HG02798 (cell line): ENCODE measurements around the gene ETS2.

Experiments used
- ATAC-seq: cut with Tn5 transposase; IDR thresholded peaks from one replicate; pipeline ENCODE4 v1.9.1; 2021; ENCODE audit warnings: mild to moderate bottlenecking; ENCODE audit not compliant: unreplicated experiment, poor library complexity

The ETS2 gene

DNA sequence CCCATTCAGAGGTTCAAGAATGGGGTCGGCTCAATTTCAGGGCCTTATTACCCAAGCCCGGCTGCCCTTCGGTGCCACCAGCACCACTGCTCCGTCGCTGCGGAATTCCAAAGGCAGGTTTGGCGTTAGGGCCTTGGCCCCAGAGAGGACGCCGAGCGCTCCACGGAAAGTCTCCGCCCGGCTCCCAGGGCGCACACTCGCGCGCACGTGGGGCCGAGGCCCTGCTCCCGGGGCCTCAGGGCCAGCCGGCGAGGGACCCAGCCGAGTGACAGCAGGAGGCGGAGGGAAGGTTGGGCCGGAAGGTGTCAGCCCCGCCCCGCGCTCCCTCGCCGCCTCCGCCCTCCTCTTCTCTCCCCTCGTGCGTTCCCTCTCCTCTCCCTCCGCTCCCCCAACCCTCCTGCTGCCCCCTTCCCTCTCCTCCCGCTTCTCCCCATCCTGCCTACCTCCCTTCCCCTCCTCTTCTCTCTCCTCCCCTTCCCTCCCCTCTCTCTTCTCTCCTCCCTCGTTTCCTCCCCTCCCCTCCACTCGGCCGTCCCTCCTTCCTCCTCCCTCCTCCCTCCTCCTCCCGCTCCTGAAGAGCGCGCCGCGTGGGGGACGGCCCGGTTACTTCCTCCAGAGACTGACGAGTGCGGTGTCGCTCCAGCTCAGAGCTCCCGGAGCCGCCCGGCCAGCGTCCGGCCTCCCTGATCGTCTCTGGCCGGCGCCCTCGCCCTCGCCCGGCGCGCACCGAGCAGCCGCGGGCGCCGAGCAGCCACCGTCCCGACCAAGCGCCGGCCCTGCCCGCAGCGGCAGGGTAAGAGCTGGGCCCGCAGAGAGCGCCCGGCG is at the start of gene ETS2:
ETS2 (plus strand) TSS at position 602 of the 825 bp plus-strand sequence. CDS start 4,106 bp downstream, outside the sequence.
- peak; percentile 74 for ATAC-seq

DNA sequence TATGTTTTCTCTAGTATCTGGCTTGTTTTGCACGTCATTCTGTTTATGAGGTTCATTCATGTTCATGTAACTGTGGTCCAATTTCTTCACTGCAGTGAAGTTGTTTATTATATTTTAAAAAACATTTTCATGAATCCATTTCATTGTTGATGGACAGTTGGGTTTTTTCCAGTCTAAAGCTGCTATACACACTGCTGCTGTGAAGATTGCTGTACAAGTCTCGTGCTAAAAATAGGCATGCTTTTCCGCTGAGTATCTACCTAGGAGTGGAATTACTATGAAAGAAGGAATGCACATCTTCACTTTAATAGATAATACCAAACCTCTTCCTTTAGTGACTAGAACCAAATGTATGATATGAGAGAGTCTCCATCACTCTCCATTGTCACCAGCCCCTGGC is 49.0 kb upstream of the ETS2 start:
- no peak for ATAC-seq

DNA sequence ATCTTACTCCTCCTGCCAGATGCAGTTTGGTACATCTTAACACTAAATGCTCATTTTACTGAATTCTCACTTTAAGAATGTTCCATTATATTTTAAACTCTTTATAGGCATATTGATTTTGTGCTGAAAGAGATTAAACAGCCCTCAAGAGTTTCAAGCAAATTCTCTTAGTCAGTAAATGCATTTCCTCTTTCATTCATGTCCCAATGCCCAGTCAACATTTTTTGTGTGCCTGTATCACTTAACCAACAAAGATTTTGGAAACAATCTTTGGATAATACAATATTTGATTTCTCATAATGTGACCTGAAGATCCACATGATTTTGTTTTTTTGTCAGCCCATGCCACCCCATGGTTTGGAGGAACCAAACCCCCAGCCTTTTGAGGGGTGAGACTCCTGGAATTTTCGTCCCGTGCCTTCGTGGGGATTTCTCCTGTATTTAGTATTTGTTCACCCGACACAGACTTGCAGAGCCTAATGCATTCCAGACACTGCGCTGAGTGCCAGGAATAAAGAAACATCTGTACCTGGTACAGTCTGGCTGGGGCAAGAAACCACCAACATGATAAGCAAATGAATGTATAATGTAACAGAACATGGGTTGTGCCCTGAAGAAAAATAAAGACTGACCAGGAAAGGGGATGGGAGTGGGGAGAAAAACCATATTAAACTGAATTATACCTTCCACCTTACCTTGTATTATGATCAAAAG is 47.1 kb upstream of the ETS2 start:
- no peak for ATAC-seq

DNA sequence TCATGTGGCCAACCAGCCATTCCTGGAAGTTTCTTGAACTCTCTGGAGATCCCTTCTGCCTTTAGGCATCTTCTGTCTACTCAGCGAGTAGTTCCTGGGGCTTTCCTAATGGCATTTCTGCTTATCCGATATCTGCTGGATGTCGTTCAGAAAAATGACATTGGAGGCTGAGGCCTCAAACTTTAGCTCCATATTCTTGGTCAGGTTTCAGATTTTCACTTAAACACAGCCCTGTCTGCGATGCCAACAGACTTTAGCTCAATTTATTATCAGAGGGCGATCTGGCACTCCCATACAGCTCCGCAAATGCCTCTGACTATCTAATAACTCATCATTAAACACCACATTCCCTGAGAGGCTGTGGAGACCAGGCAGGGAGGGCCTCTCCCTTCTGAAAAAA is 46.3 kb upstream of the ETS2 start:
- ATAC-seq, result no peak

DNA sequence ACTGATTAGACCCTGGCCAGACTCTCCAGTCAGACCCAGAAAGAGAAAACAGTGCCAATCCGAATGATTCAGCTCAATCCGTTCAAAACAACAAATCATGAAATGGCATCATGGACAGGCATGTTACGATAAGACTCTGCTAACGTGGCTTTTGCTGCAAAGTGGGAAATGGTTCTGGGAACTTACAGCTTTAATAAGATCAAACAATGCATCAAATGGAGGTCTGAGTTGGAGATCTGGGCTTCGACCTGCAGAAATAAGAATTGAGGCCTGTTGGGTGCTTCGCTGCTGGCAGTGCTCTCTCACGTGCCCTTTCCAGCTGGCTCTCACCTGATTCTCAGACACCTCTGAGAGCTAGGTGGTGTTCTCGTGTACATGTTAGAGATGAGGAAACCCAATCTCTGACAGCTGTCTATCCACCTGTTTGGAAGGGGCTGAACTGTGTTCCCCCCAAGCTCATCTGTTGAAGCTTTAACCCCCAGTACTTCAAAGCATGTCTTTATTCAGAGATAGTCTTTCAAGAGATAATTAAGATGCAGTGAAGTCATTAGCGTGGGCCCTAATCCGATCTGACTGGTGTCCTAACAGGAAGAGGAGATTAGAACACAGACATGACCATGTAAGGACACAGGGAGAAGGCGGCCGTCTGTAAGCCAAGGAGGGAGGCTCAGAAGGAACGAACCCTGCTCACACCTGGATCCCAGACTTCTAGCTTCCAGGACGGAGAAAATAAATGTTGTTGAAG is 45.5 kb upstream of the ETS2 start:
- ATAC-seq, result no peak

DNA sequence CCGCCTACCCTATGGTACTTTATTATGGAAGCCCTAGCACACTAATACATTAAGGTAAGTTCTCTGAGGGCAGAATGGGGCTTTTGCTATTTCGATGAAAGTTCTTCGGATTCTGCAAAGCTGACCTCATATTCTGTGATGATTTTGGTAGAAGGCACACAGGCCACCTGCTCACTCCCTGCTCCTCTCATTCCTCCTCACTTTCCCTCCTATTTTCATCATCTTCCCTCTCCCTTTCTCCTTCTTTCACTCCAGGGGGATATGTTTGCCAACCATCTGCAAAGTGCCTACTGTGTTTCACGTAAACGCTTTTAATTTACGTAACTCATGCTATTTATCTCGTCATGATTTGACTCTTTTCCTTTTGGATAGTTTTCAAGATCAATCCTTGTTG is 45.0 kb upstream of the ETS2 start:
- ATAC-seq, result no peak

DNA sequence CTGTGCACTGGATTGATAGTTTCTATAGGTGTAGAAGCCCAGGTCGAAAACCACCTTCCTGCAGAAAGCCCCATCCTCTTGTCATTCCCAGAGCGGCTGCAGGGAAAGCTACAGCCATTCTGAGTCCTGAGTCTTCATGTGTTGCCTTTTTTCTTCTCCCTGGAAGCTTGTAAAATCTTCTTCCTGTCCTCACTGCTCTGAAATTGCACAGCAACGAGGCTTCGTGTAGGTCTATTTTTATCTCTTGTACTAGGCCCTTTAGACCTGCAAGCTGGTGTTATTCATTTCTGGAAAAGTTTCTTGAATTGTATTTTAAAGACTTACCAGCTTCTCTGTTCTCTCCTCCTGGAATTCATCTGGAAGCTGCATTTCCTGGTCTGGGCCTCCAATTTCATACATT is 44.2 kb upstream of the ETS2 start:
- no peak for ATAC-seq

DNA sequence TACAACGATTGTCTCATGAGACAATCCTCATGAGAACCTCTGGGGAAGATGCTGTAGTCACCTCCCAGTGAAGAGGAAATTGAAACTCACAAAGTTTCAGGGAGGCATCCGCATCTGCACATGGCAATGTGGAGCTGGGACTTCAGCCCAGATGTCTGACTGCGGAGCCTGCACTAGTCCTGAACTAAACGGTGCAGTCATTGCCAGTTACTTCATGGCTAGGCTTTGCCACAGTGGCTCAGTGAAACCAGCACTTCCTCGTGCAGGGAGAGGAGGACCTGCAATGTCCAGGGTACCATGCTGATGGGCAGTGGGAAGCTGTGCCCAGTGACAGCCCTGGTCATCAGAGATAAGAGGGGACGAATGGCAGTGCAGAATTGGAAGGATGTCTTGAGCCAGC is 40.7 kb upstream of the ETS2 start:
- ATAC-seq, result no peak

DNA sequence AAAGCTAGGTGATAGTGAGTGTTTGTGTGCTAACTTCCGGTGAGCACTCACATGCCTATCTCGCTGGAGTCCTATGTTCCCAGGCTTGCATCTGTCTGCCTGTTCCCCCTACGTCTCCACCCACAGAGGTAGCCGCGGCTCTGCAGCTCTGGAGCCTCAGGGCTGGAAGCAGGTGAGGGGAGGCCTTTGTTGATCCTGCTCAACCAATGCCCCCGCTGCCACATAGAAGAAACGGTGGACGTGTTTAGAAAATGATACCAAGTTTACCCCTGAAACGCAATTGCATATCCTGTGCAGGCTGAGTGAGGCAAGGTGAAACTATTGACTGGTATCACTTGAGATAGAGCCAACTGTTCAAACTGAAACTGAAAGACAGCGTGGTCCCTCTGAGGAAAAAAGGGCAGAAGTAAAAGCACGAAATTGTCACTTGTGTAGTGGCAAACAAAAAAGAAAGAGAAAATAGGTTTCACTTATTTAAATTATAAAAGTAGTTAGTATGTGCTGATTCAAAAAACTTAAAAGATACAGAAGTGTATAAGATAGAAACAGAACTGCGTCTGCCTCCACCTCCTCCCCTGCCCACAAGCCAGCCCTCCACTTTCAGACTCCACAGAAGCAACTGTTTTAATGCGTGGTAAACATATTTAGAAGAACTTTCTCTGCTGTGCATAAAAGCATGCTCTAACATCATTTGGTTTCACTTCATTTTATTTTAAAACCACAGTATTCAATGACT is 38.6 kb upstream of the ETS2 start:
- ATAC-seq, result peak; percentile 97

DNA sequence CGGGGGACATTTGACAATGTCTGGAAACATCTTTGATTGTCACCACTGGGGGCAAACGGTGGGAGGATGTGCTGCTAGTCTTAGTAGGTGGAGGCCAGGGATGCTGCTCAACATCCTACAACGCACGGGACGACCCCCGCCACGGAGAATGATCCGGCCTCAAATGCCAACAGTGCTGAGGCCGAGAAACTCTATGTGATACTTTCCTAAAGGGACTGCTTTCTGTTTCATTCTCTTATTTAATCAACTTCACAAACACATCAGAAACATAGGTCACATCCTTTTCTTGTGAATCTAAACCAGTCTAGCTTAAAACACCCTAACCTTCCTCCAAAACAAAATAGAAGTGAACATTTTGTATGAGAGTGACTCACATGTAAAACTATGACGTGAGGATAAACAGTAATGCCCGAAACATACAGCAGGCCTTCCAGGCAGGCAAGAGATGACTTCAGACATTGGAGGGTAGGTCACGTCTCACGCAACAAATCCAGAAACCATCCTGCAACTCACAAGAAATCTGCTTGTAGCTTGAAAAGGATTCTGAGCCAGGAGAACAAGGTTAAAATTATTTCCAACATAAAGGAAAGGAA is 37.2 kb upstream of the ETS2 start:
- ATAC-seq, result no peak

DNA sequence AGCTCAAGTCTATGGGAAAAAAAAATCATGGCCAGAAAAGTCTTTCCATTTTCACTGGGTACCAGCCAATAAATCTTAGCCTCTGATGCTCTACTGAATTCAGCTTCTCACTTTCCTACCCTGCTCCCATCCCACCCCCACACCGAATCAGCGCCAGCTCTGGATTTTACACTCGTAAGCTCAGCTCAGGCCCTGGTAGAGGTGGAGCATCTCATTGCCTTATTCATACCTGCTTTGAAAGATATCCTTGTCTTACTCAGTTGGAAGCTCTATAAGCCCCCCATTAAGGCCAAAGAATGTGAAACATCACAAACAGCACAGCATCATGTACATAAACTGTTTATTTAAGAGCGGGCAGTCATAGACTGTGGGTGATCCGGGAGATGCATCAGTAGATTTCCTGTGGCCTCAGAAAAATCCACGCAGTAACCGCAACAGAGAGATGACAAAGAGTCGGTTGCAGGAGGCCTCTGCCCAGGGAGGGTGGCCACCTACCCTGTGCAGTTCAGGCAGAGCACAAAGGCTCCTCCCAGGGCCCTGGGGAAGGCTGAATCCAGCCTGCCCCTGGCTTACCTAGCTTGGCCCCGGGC is 36.4 kb upstream of the ETS2 start:
- ATAC-seq, result no peak

DNA sequence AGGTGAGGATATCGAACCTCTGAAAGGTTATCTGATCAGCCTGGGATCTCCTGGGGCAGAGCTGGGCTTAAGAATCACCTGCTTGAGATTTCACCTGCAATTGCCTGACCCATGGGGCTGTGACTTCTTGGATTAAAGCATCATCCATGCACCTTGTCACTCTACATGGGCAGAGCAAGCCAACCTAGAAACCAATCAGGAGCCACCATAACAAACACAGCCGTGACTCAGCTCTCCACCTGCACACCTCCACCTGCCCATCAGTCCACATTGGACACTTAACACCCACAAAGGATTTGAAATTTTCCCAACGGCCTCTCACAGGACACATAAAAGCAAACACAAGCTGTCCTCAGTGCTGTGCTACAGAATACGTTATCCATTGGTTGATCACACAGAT is 35.1 kb upstream of the ETS2 start:
- ATAC-seq, result no peak

DNA sequence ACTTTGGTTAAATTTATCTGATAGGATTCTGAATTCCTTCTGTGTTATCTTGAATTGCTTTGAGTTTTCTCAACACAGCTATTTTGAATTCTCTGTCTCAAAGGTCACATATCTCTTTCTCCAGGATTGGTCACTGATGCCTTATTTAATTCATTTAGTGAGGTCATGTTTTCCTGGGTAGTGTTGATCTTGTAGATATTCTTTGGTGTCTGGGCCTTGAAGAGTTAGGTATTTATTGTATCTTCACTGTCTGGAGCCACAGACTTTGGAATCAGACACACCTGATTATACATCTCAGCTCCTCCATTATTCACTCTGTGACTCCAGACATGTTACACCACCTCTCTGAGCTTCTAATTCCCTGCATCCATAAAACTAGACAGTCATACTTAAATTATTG is 34.2 kb upstream of the ETS2 start:
- no peak for ATAC-seq

DNA sequence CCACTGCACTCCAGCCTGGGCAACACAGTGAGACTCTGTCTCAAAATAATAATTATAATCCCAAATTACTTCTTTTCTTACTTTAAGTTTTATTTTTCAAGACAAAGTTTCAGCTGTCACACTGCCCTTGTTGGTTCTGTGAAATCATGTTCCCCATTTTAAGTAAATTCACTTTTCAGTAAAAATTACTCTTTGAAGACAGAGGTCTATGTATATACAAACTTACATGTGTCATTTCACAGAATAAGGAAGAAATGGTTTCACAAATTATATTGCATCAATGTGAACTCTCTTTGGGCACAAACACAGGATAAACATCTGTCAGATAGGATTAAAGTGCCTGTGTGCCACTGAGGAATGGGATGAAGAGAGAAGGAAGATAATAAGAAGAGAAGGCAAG is 33.1 kb upstream of the ETS2 start:
- no peak for ATAC-seq

DNA sequence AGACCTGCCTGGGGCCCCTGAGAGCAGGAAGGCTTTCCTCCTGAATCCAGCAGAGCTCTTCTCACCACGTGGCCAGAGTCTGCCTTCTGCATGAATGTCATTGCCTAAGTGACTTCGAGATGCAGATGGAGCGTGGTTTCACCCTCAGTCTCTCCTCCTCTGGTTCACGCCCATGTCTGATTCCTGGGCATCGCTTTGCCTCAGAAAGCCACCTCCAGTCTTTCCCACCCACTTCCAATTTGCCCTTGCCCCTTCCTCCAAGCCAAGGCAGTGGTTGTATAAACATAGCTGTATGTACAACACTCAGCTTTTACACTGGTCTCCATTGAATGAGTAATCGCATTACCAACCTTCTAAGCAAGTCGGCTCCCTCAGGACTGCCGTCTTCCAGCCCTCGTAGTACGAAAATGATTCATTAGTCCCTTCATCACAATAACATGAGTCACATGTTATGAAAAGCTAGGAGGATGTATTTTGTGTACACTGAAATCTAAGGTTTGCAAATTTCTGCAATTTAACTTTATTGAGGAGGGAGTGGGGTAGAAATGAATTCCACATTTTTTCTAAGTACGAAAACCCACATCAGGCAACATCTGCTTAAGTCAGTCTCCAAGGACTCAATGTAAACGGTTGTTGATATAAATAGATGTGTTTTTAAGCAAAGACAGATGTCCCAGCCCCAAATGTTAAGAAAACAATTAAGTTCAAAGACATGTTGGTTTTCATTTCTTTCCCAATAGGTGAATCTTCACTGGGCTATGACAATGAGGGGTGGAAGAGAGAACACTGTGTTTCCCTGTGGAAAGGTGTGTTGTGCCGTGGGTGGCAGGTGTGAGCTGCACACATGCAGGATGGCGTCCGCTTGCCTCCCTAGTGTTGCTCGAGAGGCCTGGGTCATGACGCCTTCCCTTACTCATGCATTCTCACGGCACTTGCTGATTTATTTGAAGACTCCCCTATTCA is 32.3 kb upstream of the ETS2 start:
- no peak for ATAC-seq

DNA sequence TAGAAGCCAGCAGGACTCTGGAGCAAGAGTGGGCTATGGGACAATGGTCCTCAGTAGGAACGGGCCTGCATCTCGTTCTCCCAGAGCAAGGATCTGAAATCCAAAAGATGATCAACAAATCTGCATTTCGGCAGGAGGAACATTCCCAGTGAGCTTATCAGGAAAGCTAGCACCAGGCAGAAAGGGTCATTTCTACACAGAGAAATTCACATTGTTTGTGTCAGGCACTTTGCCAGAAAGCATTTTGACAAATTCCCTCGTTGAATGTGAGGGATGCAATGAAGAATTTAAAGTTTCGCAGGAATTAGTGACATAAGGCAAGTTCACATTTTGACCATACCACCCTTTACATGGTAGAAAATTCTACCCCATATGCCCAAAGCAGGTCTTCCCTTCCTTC is 31.6 kb upstream of the ETS2 start:
- ATAC-seq, result no peak

DNA sequence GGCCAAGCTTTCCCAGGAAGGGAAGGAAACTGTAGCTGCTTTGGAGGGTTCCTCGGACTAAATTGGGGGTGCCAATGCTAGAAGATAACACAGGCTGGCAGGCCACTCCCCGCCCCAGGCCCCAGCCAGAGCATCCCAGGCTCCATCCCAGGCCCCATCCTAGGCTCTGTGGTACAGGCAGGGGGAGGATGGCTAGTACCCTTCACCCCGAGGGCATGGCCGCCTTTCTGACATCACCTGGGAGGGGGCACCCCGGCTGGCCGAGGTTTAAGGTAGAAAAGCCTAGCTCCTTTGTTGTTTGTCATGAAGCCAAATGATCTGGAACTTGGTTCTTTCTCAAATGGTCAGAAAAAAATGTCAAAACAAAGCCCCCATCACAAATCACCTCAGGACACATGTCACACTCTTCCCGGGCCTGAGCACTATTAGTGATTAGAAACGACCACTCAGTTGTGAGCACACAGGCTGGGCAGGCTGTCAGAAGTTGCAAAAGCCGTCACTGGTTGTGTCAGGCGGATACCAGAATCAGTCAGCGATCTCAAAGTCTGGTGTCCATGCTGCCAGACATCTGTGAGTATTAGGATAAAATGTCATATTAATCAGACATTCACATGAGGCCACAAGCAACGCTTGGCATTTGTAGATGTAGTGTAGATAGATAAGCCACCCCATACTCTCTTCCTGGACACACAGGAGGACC is 31.0 kb upstream of the ETS2 start:
- no peak for ATAC-seq

DNA sequence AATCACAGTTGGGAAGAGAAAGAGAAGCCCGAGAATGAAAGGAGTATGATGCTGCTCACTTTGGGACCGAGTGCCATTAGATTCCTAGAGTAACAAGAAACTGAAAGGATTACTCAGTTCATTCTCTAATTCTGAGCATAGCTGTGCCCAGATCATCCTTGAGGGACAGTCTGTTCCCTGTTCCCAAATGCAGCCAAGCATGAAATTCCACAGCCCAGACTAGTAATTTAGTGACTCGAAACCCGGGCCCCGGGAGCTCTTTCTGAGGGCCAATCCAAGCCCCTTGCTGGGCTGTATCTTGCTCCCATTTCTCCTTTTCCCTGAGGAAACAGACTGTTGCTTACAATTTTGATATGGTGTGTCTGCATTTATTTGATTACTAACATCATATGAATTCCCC is 30.0 kb upstream of the ETS2 start:
- ATAC-seq, result no peak
